ENCODE data around the gene TAOK3.

The TAOK3 gene

DNA sequence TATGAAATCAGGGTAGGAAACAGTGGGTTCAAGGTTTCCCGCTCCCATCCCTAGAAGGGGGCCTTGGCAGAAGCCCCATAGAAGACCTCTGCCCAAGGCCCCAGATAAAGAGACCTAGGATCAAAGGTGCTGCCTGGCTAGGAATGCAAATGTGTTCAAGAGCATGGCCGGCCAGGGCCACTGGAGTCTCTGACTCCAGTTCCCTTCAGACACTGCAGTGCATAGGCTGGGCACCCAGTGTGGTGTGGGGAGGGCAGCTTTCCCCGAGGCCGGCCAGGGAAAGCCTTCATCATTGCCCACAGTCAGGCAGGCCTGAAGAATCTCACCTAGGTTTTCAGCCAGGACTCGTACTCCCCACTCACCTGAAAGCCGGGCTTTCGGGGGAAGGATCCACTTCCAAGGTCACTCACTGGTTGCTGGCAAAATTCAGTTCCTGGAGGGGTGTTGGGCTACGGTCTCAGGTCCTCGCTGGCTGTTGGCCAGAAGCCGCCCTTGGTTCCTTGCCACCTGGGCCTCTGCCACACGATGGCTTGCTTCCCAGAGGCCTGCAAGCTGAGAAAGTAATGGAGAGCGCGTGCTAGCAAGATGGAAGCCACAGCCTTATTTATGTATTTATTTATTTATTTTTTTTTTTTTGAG is 246.5 kb downstream of the TAOK3 start:
- no peak for DNase-seq

GRCh38 chr12:118125743-118126118 is 247.0 kb downstream of the TAOK3 start:
- DNase-seq = no peak

- DNase-seq = no peak
Observed at GRCh38 chr12:118124333-118124874, 248.3 kb downstream of the TAOK3 start.

DNA sequence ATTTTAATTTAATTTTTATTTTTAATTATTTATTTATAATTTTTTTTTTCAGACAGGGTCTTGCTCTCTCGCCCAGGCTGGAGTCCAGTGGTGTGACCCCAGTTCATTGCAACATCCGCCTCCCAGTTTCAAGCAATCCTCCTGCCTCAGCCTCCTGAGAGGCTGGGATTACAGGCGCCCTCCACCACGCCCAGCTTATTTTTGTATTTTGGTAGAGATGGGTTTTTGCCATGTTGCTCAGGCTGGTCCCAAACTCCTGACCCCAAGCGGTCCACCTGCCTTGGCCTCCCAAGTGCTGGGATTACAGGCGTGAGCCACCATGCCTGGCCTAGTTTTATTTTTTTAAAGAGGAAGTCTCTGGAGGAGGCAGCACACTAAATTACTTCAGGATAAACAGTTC is 250.4 kb downstream of the TAOK3 start:
- no peak for DNase-seq

DNA sequence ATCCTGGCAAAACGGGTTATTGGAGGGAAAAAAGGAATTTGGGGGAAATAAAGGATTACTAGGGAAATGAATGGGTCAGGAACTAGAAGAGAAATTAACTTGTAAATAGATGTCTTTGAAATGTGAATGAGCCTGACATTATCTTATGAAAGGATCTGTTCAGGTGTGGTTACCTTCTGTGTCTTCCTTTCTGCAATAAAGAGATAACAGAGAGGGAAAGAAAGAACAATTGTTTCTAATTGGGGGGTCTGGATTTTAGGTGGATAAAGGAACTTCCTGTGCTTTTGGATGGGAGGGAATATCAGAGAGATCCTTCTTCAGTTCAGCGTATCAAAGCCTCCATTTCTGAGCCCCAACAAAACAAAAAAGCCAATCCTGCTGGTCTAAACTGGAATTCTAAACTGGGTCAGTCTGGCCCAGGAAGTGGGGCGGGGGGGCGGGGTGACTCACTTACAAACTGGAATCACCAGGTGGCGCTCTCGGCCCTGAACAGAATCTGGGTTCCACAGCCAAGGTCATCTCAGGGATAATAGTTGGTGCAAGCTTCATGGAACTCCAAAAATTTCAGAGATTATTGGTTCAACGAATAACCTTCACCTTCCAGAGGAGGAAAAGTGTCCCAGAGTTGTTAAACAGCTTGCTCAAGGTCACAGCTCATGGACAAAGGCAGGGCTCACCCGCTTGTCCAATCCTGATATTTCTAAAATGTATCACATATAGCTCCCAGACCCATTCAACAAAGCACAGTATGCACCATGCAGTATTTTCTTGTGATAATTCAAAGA is 251.9 kb downstream of the TAOK3 start:
- DNase-seq = peak; percentile 65

GRCh38 chr12:118119449-118119879 is 253.2 kb downstream of the TAOK3 start:
- no peak for DNase-seq

GRCh38 chr12:118109088-118109487 is 263.6 kb downstream of the TAOK3 start:
- no peak for DNase-seq

GRCh38 chr12:118107694-118108093 is 265.0 kb downstream of the TAOK3 start:
- no peak for DNase-seq

- no peak for DNase-seq
Observed at GRCh38 chr12:118107011-118107410, 265.7 kb downstream of the TAOK3 start.

DNA sequence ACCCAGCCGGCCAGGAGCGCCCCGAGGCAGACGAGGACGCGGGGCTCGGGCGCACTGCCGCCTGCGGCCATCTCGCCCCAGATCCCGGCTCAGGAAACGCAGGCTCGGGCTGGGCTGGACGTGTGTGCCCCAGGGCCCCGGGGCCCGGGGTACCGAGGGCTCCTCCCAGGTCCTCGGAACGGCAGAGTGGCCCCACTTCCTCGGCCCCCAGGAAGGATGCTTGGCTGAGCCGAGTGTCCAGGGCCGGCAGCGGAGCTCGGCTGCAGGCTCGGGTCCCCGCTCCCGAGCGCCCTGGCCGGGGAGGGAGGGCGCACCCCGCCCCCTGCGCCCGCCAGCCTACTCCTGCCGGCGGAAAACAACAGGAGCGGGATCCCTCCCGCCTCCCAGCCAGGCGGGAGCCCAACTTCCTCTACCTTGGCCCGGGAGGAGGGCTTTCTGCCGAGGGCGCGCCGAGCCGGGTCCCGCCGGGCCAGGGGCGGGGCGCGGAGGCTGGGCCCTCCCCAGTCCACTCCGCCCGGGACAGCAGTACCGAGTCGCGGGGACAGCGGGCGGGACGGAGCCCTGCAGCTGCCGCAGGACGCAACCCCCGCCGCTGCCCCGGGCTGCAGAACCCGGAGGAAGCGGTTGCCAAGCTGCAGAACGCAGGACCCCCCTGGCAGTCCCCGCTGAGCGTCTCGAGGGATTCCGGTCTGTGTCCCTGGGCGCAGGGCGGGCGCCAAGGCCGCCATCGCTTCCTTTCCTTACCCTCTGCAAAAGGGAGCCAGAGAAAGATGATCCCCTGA is 268.9 kb downstream of the TAOK3 start, which contains the start of gene VSIG10:
TSS of gene VSIG10 (minus strand) at position 411 of the 782 bp plus-strand sequence. CDS start at position 71, 340 bp downstream.
- peak; percentile 32 for DNase-seq

- DNase-seq = no peak
Observed at GRCh38 chr12:118103201-118103600, 269.5 kb downstream of the TAOK3 start.

- no peak for DNase-seq
Observed at GRCh38 chr12:118102609-118103008, 270.1 kb downstream of the TAOK3 start.

DNA sequence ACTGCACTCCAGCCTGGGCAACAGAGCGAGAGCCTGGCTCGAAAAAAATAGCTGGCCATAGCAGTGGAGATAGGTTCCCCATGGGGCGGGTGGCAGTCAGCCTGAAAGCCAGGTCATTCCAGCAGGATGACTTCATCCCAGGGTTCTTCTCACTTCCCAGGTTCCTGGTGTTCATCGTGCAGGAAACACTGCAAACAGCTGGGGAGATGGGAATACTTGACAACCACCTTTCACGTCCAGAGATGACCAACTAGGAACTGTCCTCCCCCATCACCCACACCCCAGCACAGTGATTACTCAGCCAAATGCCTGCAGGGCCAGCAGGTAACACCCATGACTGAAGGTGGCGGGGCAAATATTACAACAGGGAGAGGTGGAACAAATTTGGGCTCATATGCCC is 270.6 kb downstream of the TAOK3 start:
- no peak for DNase-seq

GRCh38 chr12:118101051-118101450 is 271.7 kb downstream of the TAOK3 start:
- no peak for DNase-seq
